GM12872 (cell line): ENCODE measurements around the gene C1orf159.

Experiments used
- CTCF ChIP-seq: IDR thresholded peaks from 3 replicates; pipeline ENCODE4 v1.5.1; 2011; ENCODE audit warnings: low read depth, mild to moderate bottlenecking, low read length, moderate library complexity; ENCODE audit not compliant: insufficient read depth

The C1orf159 gene

GRCh38 chr1:1121611-1122077 lies 5.8 kb upstream of the C1orf159 start:
- TF ChIP-seq CTCF = no peak

GRCh38 chr1:1120866-1121591 lies 5.1 kb upstream of the C1orf159 start:
- TF ChIP-seq CTCF = no peak

GRCh38 chr1:1120096-1120495 lies 4.2 kb upstream of the C1orf159 start:
- TF ChIP-seq CTCF = no peak

GRCh38 chr1:1119272-1119890 lies 3.5 kb upstream of the C1orf159 start:
- no peak for TF ChIP-seq CTCF

GRCh38 chr1:1118876-1119220 lies 3.0 kb upstream of the C1orf159 start:
- no peak for TF ChIP-seq CTCF

DNA sequence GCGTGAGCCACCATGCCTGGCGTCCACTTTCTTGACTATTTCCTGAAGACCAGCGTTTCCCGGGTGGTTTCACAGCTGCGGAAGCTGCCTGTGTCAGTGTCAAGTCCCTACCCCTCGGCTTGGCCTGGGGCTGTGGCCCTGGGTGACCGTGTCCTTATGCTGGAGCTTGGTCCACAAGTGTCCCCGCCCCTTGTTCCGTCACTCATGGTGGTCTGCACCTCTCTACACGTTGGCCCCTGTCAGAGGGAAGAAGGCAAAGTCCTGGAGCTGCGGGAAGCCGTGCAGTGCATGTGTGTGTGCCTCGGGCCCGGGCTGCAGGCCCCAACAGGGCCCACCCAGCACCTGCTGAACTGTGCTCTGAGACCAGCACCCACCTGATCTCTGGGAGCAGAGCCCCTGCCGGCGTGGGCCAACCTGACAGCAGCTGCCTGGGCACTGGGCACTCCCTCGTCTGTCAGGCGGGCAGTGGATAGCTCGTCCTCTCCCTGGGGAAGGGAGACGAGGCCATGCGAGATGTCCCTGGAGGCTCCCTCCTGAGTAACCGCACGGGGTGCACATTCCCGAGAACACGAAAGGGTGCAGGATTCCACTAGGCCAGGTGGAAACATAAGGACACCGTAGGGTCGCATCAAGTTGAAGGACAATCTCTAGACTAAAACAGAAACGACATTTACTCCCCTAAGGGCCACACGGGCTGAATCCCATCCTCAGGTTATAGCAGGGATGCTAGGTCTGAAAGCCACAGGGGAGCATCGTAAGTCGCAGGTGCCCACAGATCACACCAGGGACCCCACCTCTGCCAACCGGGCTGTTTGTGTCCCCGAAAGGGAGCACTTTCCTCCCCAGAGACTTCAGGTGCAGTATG lies 2.4 kb upstream of the C1orf159 start:
- no peak for TF ChIP-seq CTCF

DNA sequence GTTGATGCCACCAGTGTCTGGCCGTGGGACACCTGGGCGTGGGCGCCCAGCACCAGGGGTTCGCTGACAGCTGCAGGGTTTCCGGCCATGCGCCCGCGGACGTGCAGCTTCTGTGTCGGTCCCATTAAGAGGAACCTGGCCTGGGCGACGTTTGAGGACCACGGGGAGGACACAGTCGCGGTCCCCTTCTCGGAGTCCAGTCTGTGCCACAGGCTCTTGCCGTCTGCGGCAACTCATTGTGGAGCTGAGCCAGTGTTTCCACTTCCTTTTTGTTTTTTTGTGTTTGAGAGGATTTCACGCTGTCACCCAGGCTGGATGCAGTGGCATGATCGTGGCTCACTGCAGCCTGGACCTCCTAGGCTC lies 1.6 kb upstream of the C1orf159 start:
- TF ChIP-seq CTCF = no peak
